Activated gamma-delta T cell treated with Interleukin-2 at 50 U/mL for 16 hours (primary cell): Measurements from ENCODE around the gene COL5A3.
A peak's percentile ranks its signal among the peaks of the same experiment; 100 is the strongest.
"Not testable (repeated sequence)": the region's sequence is repeated elsewhere in the genome, so short reads cannot be mapped to it uniquely, and the experiment has no call there.

ENCODE experiments used
- DNase-seq: peaks from one replicate; pipeline ENCODE4 v3.0.0-alpha.2; 2020

Gene COL5A3

GRCh38 chr19:10010247-10010691 is at the start of gene COL5A3:
TSS of gene COL5A3 (minus strand) at chr19:10010504. CDS start at chr19:10010385, 119 bp downstream.
- DNase-seq = no peak

GRCh38 chr19:10052602-10053360 is 42.5 kb upstream of the COL5A3 start:
- no peak for DNase-seq

- no peak for DNase-seq
Measured at GRCh38 chr19:10049626-10050025, 39.3 kb upstream of the COL5A3 start.

GRCh38 chr19:10045371-10045770 is 35.1 kb upstream of the COL5A3 start:
- no peak for DNase-seq

- no peak for DNase-seq
Measured at GRCh38 chr19:10044390-10044789, 34.1 kb upstream of the COL5A3 start.

GRCh38 chr19:10043286-10043927 is 33.1 kb upstream of the COL5A3 start:
- DNase-seq = no peak

GRCh38 chr19:10037809-10038208 is 27.5 kb upstream of the COL5A3 start:
- DNase-seq = no peak

GRCh38 chr19:10037367-10037766 is 27.1 kb upstream of the COL5A3 start:
- no peak for DNase-seq

- DNase-seq = no peak
Measured at GRCh38 chr19:10036601-10037071, 26.3 kb upstream of the COL5A3 start.

- DNase-seq = no peak
Measured at GRCh38 chr19:10033614-10034013, 23.3 kb upstream of the COL5A3 start.

- peak; percentile 69 for DNase-seq
Measured at GRCh38 chr19:10027158-10027997, 17.1 kb upstream of the COL5A3 start.

GRCh38 chr19:10026744-10027143 is 16.4 kb upstream of the COL5A3 start:
- no peak for DNase-seq

- DNase-seq = not testable (repeated sequence)
Measured at GRCh38 chr19:10023096-10023495, 12.8 kb upstream of the COL5A3 start.

GRCh38 chr19:10021863-10022262 is 11.6 kb upstream of the COL5A3 start:
- no peak for DNase-seq

- DNase-seq = no peak
Measured at GRCh38 chr19:10021446-10021845, 11.1 kb upstream of the COL5A3 start.

- DNase-seq = no peak
Measured at GRCh38 chr19:10020851-10021250, 10.5 kb upstream of the COL5A3 start.

- no peak for DNase-seq
Measured at GRCh38 chr19:10019246-10019645, 8.9 kb upstream of the COL5A3 start.

GRCh38 chr19:10018786-10019185 is 8.5 kb upstream of the COL5A3 start:
- DNase-seq = no peak

GRCh38 chr19:10018263-10018662 is 8.0 kb upstream of the COL5A3 start:
- DNase-seq = no peak

GRCh38 chr19:10013834-10014618 is 3.7 kb upstream of the COL5A3 start:
- DNase-seq = no peak

- no peak for DNase-seq
Measured at GRCh38 chr19:10013316-10013715, 3.0 kb upstream of the COL5A3 start, which contains the start of gene RDH8. TSS of gene RDH8 (plus strand) at chr19:10013483. CDS start at chr19:10013498, 15 bp downstream.

GRCh38 chr19:10011974-10012373 is 1.7 kb upstream of the COL5A3 start:
- DNase-seq = no peak
